Glutamatergic neuron (in vitro differentiated cells): ENCODE data around the gene PRMT3. TPM values are rescaled to one million over a fixed set of nuclear protein-coding genes. Genes with fewer than 3 reads are reported as not detected.
"Not testable (repeated sequence)": the region's sequence is repeated elsewhere in the genome, so short reads cannot be mapped to it uniquely, and the experiment has no call there.

Source experiments
- DNase-seq: peaks from one replicate; pipeline ENCODE4 v3.0.0; 2022
- H3K27ac Mint-ChIP-seq: one replicate; pipeline ENCODE4 v1.8.0; 2020; ENCODE audit warnings: mild to moderate bottlenecking, mixed read lengths, inconsistent platforms; ENCODE audit not compliant: unreplicated experiment
- H3K27me3 Mint-ChIP-seq: one replicate; pipeline ENCODE4 v1.8.0; 2020; ENCODE audit warnings: mild to moderate bottlenecking, moderate library complexity, mixed read lengths, inconsistent platforms; ENCODE audit not compliant: unreplicated experiment
- H3K36me3 Mint-ChIP-seq: one replicate; pipeline ENCODE4 v1.8.0; 2020; ENCODE audit warnings: mild to moderate bottlenecking, mixed read lengths, inconsistent platforms; ENCODE audit not compliant: unreplicated experiment
- H3K4me1 Mint-ChIP-seq: one replicate; pipeline ENCODE4 v1.8.0; 2020; ENCODE audit warnings: mild to moderate bottlenecking, low read depth, mixed read lengths, inconsistent platforms; ENCODE audit not compliant: unreplicated experiment
- H3K4me3 Mint-ChIP-seq: one replicate; pipeline ENCODE4 v1.8.0; 2020; ENCODE audit warnings: mild to moderate bottlenecking, mixed read lengths, inconsistent platforms; ENCODE audit not compliant: unreplicated experiment
- H3K9me3 Mint-ChIP-seq: one replicate; pipeline ENCODE4 v1.8.0; 2020; ENCODE audit warnings: mild to moderate bottlenecking, moderate library complexity, mixed read lengths, inconsistent platforms; ENCODE audit not compliant: unreplicated experiment
- CTCF ChIP-seq: fragments of 200-600 bp; sonication (generic); IDR thresholded peaks from one replicate; pipeline ENCODE4 v1.5.0; 2021; ENCODE audit not compliant: partially characterized antibody, unreplicated experiment
- total RNA-seq: library from RNA; stranded (reverse); fragmentation: NEBNext Ultra II Directional; extraction: Animal tissue kit (Norgen Biotek cat#: 25700); gene quantifications from one replicate; pipeline ENCODE4 v1.2.1, GENCODE V29; 2021; ENCODE audit not compliant: unreplicated experiment

PRMT3 gene
- total RNA-seq, 1 donor from 2014 or later, result 11.2 TPM

DNA sequence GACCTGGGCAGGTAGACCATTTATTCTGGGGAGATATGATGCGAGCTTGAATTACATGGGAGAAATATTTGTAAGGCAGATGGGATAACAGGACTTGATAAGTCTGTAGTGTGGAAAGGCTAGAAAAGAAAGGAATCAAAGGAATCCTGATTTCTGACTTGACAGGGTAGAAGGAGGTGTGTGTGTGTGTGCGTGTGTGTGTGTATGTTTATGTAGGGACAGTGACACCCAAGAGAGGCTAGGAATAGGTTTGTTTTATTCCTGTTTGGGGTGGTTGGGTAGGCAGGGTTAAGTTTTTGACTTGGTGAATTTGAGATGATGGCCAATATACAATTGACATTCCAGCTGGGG lies 24.4 kb upstream of the PRMT3 start:
- TF ChIP-seq CTCF, result no peak
- no peaks in the 10 kb centered on the region for H3K9me3 Mint-ChIP-seq
- no peaks in the 10 kb centered on the region for H3K36me3 Mint-ChIP-seq
- H3K4me3 Mint-ChIP-seq, result peak overlapping the region; percentile 82
- H3K27me3 Mint-ChIP-seq, result peaks cover 6% of the 10 kb centered on the region
- peak overlapping the region; percentile 69 for H3K27ac Mint-ChIP-seq
- DNase-seq, result no peak
- peaks cover 8% of the 10 kb centered on the region for H3K4me1 Mint-ChIP-seq

GRCh38 chr11:20363500-20364340 lies 23.8 kb upstream of the PRMT3 start, which contains the start of gene HTATIP2:
HTATIP2 (plus strand) TSS chr11:20363714; CDS start chr11:20364238, 524 bp downstream.
- H3K4me3 Mint-ChIP-seq, result peak within 1 kb of the TSS; percentile 83
- H3K36me3 Mint-ChIP-seq, result no peaks in the 10 kb centered on the region
- H3K27me3 Mint-ChIP-seq, result peaks cover 6% of the 10 kb centered on the region
- no peaks in the 10 kb centered on the region for H3K9me3 Mint-ChIP-seq
- peaks cover 11% of the 10 kb centered on the region for H3K4me1 Mint-ChIP-seq
- peak; percentile 54 for DNase-seq
- H3K27ac Mint-ChIP-seq, result peak within 1 kb of the TSS; percentile 69
- TF ChIP-seq CTCF, result no peak

DNA sequence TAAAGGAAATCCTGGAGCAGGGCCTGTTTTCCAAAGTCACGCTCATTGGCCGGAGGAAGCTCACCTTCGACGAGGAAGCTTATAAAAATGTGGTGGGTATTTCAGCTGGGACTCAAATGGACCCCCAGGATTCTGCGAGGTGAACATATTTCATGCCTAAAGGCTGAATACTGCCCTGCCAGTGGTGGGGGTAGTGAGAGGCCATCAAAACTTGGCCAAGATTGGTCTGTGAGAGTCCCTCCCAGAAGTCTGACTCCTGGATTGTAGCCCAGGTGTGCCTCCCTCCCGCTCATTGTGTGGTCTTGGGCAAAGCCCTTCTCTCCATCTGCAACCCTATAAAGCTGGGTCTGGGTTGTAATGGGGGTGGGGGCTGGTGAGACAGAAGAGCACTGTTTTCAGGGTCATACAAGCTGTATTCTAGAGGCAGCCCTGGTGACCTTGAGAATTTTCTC lies 23.1 kb upstream of the PRMT3 start:
- Mint-ChIP-seq H3K9me3 (no peaks in the 10 kb centered on the region), H3K27me3 (peaks cover 6% of the 10 kb centered on the region), H3K36me3 (no peaks in the 10 kb centered on the region), H3K4me1 (peaks cover 11% of the 10 kb centered on the region), H3K4me3 (peak overlapping the region; percentile 83), H3K27ac (peak overlapping the region; percentile 14)
- DNase-seq, result no peak
- no peak for TF ChIP-seq CTCF

- H3K9me3 Mint-ChIP-seq, result not testable (repeated sequence)
These were observed 22.1 kb upstream of the PRMT3 start for GRCh38 chr11:20365465-20365864.

GRCh38 chr11:20367313-20367948 lies 20.1 kb upstream of the PRMT3 start:
- no peak overlapping the region for H3K27ac Mint-ChIP-seq
- peaks cover 11% of the 10 kb centered on the region for H3K4me1 Mint-ChIP-seq
- peaks cover 6% of the 10 kb centered on the region for H3K27me3 Mint-ChIP-seq
- no peak for TF ChIP-seq CTCF
- H3K9me3 Mint-ChIP-seq, result no peaks in the 10 kb centered on the region
- no peaks in the 10 kb centered on the region for H3K36me3 Mint-ChIP-seq
- DNase-seq, result no peak
- H3K4me3 Mint-ChIP-seq, result no peak overlapping the region

More at GRCh38 chr11:20365465-20365864, 22.1 kb upstream of the PRMT3 start:
- H3K4me1 Mint-ChIP-seq, result peaks cover 11% of the 10 kb centered on the region
- not testable (repeated sequence) for H3K27me3 Mint-ChIP-seq, DNase-seq, H3K27ac Mint-ChIP-seq, H3K4me3 Mint-ChIP-seq, H3K36me3 Mint-ChIP-seq
